NCI-H2029 treated with DMSO at 0.1 percent for 48 hours (cell line): ENCODE measurements around the gene PPM1K.
"Not testable (repeated sequence)": the region's sequence is repeated elsewhere in the genome, so short reads cannot be mapped to it uniquely, and the experiment has no call there.

Experiments
- DNase-seq: peaks from one replicate; lab custom pipeline; 2025; lab: John Stamatoyannopoulos, UW

The PPM1K gene

GRCh38 chr4:88284439-88285234 lies at the start of gene PPM1K:
TSS of gene PPM1K (minus strand) at chr4:88284561. CDS start at chr4:88278583, 5,978 bp downstream.
- peak; percentile 95 for DNase-seq

DNA sequence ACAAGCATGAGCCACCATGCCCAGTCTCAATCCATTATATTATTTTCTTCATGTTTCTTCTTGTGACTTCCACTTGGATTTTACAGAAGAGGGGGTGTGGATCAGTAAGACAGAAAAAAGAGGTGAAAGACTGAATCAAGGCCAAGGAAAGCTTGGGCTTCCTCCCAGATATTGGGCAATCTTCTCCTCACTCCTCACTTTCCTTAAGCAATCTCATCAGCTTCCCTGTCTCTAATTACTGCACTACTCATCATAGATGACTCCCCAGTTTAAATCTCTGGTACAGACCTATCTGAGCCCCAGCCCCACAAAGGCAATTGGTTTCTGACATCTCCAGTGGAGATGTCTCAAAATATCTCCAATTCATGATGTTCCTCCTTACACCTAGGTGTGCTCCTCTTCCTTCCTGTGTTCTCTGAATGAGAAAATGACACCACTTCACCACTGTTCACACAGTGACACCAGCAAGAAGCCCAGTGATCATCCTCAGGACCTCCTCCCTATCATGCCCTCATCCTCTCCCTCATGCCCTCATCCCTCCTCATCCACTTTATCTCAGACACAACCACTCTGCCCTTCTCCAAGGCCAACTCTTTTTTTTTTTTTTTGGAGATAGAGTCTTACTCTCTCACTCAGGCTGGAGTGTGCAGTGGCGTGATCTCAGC lies 49.5 kb upstream of the PPM1K start:
- no peak for DNase-seq

DNA sequence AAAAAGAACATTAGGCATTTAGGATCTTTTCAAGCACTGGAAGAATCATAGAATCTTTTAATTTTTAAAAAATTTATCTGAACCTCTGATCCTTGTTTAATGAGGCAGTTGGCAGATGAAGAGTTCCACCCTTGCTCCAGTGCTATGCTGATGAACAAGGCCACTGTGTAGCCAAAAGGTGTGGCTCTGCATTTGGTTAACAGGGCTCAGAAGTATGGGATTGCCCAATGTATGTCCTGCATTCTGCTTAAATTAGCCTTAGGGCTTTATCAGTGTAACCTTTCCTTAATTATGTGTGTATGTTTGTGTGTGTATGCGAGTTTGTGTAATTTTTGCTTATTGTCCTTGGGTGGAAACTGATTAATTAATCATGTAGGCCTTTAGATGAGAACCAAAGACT lies 43.3 kb upstream of the PPM1K start:
- no peak for DNase-seq

GRCh38 chr4:88320780-88321373 lies 36.5 kb upstream of the PPM1K start:
- no peak for DNase-seq

DNA sequence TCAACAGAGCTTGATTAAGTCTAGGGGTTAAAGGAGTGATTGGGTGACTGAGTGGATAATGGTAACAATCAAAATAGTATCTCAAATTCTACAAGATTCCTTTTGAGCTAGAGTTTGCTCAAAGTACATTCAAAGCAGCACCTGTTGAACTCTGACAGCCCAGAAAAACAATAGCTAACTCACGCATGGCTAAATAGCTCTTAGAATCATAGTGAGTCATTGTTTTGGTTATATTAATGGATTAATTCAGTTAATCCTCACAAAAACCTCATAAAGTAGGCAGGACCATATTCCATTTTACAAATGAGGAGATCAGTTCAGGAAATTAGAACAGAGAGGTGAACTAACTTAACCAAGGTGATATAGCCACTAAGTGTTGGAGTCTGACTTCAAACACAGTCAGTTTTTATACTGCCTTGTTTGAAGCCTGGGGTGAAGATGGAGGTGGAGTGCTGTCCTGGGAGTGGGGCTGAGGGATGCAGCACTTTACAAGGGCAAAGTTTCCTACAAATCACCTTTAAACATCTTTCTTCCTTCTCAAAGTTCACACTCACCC lies 35.9 kb upstream of the PPM1K start:
- no peak for DNase-seq

DNA sequence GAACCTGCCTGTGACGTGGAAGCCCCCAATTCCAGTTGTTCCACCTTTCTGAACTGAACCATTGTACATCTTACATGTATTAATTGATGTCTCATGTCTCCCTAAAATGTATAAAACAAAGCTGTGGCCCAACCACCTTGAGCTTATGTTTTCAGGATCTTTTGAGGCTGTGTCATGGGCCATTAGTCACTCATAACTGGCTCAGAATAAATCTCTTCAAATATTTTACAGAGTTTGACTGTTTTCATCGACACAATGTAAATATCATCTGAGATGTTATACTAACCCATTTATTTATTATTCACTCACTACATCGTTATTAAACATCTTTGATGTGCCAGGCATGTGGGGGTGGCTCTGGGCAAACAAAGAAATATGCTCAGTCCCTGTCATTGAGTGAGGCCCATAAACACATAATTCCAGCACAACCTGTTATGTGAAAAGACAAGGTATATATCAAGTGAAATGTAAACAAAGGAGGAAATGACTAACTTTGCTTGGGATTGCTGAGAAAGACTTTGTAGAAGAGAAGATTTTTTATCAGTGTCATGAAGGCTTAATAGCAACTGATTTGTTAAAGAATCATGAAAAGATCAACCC lies 34.5 kb upstream of the PPM1K start:
- no peak for DNase-seq

GRCh38 chr4:88315460-88316017 lies 31.2 kb upstream of the PPM1K start:
- no peak for DNase-seq

GRCh38 chr4:88313088-88313624 lies 28.8 kb upstream of the PPM1K start:
- DNase-seq: not testable (repeated sequence)

DNA sequence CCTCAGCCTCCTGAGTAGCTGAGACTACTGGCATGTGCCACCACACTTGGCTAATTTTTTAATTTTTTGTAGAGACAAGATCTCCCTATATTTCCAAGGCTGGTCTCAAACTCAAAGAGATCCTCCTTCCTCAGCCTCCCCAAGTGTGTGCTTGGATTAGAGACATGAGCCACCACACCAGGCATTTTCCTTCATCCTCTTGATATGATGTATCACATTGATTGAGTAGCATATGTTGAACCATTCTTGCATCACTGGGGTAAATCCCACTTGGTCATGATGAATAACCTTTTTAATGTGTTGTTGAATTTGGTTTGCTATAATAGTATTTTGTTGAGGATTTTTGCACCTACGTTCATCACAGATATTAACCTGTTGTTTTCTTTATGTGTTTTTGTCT lies 24.2 kb upstream of the PPM1K start:
- DNase-seq: no peak

DNA sequence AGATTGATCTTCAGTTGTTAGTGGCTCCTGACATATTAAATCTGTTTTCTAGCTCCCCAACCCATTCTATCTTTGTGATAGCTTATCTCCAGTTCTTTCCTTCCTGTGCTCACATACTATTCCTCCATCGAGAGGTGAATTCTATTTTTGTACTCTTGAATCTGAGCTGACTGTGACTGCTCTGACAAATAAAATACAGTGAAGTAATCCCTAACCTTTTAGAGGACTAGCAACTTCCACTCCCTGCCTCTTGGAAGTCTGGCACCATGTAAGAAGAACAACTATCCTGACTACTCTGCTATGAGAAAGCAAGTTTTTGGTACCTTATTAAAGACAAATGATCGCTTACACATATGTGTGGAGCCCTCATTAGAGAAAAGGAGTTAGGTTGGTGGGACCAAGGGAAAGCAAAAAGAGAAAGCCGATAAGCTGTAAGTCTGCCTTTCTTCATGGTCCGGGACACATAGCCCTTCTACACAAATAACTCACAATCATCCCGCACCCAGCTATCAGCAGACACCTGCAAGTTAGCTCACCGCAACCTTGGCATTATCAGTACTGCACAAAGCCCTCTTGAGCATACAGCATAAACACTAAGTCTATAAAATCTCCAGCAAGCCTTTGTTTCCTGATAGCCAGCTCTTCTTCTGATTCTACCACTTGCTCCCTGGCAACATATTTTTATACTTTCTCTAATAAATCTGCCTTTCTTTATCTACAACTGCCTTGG lies 13.5 kb upstream of the PPM1K start:
- no peak for DNase-seq

GRCh38 chr4:88297212-88297516 lies 12.8 kb upstream of the PPM1K start:
- no peak for DNase-seq

DNA sequence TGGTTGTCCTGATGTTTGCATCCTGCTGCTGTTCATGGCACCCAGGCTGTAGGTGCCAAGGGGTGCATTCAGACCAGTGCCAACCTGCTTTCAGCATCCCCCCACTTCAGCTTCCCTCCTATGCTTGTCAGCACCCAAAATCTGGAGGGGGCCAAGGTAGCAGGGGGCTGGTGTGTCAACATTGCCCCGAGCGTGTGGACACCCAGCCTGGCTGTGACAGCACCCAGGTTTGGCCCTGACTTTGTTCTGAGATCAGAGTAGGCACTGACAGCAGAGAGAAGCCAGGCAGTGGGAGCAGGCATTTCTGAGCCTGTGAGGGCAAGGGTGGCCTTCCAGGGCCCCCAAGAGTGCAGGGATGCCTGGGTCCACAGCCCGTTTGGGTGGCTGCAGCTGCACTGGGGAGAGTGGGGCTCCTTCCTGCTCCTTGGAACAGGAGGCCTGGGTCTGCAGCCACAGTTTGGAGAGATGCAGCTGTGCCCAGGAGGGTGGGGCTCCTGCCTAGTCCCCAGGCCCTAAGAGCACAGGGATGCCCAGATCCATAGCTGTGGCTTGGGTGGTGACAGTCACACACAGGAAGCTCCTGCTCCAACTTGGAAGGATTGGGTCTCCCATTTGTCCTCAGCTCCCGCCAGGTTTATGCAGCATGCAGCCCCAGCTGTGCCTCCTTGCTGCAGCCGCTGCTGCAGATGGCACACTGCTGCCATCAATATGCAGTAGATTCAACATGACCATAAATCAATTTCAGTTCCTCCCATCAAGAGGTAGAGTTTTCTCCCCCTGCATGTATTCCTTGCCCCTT lies 12.3 kb upstream of the PPM1K start:
- DNase-seq: no peak

GRCh38 chr4:88295656-88296055 lies 11.3 kb upstream of the PPM1K start:
- no peak for DNase-seq

- no peak for DNase-seq
Observed at GRCh38 chr4:88291003-88291402, 6.6 kb upstream of the PPM1K start.

DNA sequence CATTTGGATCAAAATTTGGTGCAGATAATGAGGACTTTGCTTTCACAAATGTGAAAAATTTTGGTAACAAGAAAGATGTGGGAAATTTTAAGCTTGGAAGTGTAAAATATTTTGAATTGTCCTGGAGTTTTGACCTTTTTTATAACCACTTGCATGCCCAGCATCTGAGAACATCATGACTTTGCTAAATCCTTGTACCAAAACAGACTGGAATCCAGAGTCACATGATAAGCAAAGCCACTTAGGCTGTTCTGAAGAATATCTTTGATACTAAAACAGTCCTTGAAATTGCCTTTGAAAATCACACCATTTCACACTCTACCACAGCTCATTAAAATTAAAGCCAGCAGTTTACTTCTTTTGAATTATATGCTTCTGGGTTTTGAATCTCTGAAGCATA lies 2.5 kb upstream of the PPM1K start:
- no peak for DNase-seq

DNA sequence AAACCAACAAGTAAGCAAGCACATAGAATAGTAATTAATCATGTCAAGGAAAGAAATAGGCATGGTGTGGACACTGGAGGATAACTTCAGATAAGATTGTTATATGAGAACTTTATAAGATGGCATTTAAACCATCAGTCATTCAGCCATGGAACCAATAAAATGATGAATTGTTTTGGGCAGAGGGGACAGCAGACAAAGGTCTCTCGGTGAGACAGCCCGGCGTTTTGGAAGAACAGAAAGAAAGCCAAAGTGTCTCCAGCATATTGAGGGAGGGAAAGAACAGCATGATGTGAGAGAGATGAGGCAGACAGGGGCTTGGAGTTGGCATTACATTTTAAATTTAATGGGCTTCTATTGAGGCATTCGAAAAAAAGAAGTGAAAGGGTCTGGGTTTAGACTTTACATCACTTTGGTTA lies 883 bp upstream of the PPM1K start:
- peak; percentile 32 for DNase-seq

DNA sequence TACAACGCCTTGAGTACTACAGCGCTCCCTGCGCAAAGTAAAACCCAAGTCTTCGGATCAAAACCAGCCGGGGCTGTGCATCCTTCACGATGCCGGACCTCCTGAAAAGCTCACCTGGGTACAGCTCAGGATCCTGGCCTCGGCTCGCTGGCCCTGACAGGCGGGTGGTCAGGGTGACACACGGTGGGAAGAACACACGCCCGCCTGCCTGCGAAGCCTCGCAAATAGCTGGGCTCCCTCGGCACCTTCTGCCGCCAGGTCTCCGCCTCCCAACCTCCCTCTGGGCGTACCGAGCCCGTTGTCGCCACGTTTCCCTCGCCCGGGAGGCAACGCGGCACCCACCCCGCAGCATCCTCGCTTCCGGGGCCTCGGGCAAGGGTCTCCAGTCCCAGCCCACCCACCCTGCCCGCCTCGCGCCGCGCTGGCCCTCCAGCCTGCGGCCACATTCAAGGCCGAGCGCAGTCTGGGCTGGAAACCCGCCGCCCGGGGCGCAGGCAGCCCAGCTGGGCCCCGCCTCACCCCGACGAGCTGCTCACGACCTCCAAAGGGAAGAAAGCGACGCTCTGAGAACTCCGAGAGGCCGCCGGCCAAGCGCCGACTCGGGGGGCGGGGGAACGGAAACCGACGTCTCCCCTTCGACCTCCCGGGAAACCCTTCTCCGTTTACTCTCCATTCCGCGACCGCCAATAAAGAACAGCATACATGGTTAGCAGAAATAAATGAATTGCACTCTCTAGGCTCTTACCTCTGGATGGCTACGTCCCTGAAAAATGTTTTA lies 511 bp downstream of the PPM1K start:
- no peak for DNase-seq

DNA sequence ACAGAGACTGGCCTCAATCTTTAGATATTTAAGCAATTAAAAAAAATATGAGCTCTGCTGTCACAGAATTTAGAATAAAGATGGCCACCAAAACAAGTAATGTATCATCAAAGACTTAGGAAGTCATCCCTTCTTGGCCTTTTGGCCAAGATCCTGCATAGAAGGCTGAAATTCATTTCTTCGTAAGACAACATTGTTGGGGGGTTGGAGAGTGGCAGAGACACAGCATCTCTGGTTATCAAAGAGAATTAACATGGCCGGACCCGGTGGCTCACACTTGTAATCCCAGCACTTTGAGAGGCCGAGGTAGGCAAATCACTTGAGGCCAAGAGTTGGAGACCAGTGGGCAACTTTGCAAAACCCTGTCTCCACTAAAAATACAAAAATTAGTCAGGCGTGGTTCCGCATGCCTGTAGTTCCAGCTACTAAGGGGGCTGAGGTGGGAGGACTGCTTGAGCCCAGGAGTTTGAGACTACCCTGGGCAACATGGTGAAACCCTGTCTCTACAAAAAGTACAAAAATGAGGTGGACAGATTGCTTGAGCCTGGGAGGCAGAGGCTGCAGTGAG lies 4.0 kb downstream of the PPM1K start:
- no peak for DNase-seq

DNA sequence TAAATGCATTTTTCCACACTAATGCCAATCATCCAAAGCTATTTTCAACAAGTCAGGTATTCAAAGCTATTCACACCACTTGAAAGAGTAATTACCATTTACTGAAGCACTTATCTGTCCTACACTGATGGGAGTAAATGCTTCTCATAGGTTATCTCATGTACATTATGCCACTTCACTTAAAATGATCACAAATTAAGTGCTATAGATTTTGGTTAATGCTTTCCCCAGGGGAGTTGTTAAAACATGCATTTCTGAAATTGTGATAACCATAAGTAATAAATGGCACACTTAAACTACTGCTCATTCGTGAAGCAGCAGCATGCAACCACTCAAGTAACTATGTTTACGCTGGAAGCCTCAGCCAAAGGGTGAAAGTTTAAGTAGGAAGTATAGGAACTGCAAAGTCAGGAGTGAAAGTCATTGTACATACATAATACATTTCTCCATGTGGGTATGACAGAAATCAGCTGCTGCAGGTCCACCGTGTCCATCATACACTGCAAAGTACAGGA lies 6.6 kb downstream of the PPM1K start:
- no peak for DNase-seq
